Endothelial cell of umbilical vein (primary cell): ENCODE data around the gene FTCDNL1.

Source experiments
- CTCF ChIP-seq, 2 donors: IDR thresholded peaks; 1 replicate in 1 of 2; 2 replicates in 1 of 2; pipeline ENCODE4 v1.5.1; 2011; ENCODE audit warnings: low read length in 2 of 2, mild to moderate bottlenecking in 2 of 2, moderate library complexity in 2 of 2, control low read depth in 1 of 2, inconsistent platforms in 1 of 2, low read depth in 1 of 2; ENCODE audit not compliant: insufficient read depth in 1 of 2; ENCODE audit errors: extremely low read depth in 1 of 2
- EZH2 ChIP-seq: IDR thresholded peaks from 2 replicates; pipeline ENCODE4 v1.6.1; 2012; ENCODE audit warnings: borderline replicate concordance, low read depth, mild to moderate bottlenecking, moderate library complexity, low read length, inconsistent platforms; ENCODE audit not compliant: severe bottlenecking
- GATA2 ChIP-seq: IDR thresholded peaks from 2 replicates; pipeline ENCODE4 v1.7.0; 2011; ENCODE audit warnings: low read depth, mild to moderate bottlenecking, moderate library complexity, mixed read lengths, low read length; ENCODE audit not compliant: insufficient read length, insufficient read depth
- JUN ChIP-seq: IDR thresholded peaks from 2 replicates; pipeline ENCODE4 v1.6.1; 2011; ENCODE audit warnings: borderline replicate concordance, low read depth; ENCODE audit not compliant: insufficient read length, insufficient read depth
- MAX ChIP-seq: IDR thresholded peaks from 2 replicates; pipeline ENCODE4 v1.6.1; 2011; ENCODE audit not compliant: insufficient read depth, insufficient read length
- MYC ChIP-seq: IDR thresholded peaks from one replicate; pipeline ENCODE4 v1.6.1; 2011; ENCODE audit warnings: mild to moderate bottlenecking, low read depth, low read length
- POLR2A ChIP-seq: IDR thresholded peaks from 2 replicates; pipeline ENCODE4 v1.6.1; 2012; ENCODE audit warnings: low read depth, mild to moderate bottlenecking, control low read depth, low read length
- POLR2AphosphoS5 ChIP-seq: IDR thresholded peaks from 2 replicates; pipeline ENCODE4 v1.6.1; 2012; ENCODE audit warnings: low read depth, mild to moderate bottlenecking, control low read depth, low read length, moderate library complexity; ENCODE audit not compliant: insufficient read depth

- TF ChIP-seq POLR2A (no peak), CTCF (IDR thresholded peaks at IDR 0.05; ENCODE audit: extremely low read depth in 1 of 2, insufficient read depth in 1 of 2, low read depth in 1 of 2, low read length in 2 of 2) (no peak), EZH2 (no peak), POLR2AphosphoS5 (no peak), MYC (no peak), MAX (no peak), JUN (no peak), GATA2 (no peak)
Measured at GRCh38 chr2:199764273-199764800, 86.7 kb downstream of the FTCDNL1 start.
